A673 (cell line): ENCODE results near the gene RASSF8. TPM values are rescaled to one million over a fixed set of nuclear protein-coding genes. Genes with fewer than 3 reads are reported as not detected.

Experiments used
- BruUV-seq: library from RNA; stranded (reverse); fragments of 400-500 nt; replicated peaks from 2 replicates; lab custom pipeline; 2021; lab: Mats Ljungman, UMichigan
- CTCF ChIA-PET: fragments of 300-600 bp; sonication (Branson Sonifier 250); formaldehyde crosslinking; loops from one replicate; lab custom pipeline; 2022; ENCODE audit warnings: antibody characterized with exemption; lab: Charles Lee
- POLR2A ChIA-PET: fragments of 300-600 bp; sonication (Branson Sonifier 250); formaldehyde crosslinking; loops from one replicate; lab custom pipeline; 2022; ENCODE audit warnings: antibody characterized with exemption; ENCODE audit not compliant: low non-redundant PET; lab: Charles Lee
- DNase-seq: peaks from one replicate; pipeline ENCODE4 v3.0.0-alpha.2; 2015; ENCODE audit warnings: low spot score
- H3K27ac ChIP-seq: fragments of 200-600 bp; sonication (generic); 2 replicates; pipeline ENCODE4 v1.5.1; 2016; ENCODE audit warnings: mixed run types, low read depth, mild to moderate bottlenecking, mixed read lengths, antibody characterized with exemption, low read length; ENCODE audit not compliant: poor library complexity, severe bottlenecking
- H3K27me3 ChIP-seq: fragments of 200-600 bp; sonication (generic); replicated peaks from 2 replicates; pipeline ENCODE4 v1.6.1; 2017; ENCODE audit warnings: mixed run types, low read depth, mild to moderate bottlenecking, mixed read lengths, antibody characterized with exemption, low read length; ENCODE audit not compliant: insufficient read depth, poor library complexity
- H3K36me3 ChIP-seq: fragments of 200-600 bp; sonication (generic); 2 replicates; pipeline ENCODE4 v1.6.1; 2016; ENCODE audit warnings: mixed run types, mild to moderate bottlenecking, mixed read lengths, antibody characterized with exemption, low read length; ENCODE audit not compliant: insufficient read depth, poor library complexity, severe bottlenecking
- H3K4me1 ChIP-seq: fragments of 200-600 bp; sonication (generic); 2 replicates; pipeline ENCODE4 v1.6.1; 2017; ENCODE audit warnings: mixed run types, mild to moderate bottlenecking, mixed read lengths, antibody characterized with exemption, low read length; ENCODE audit not compliant: insufficient read depth, poor library complexity, severe bottlenecking
- H3K4me3 ChIP-seq: fragments of 200-600 bp; sonication (generic); 2 replicates; pipeline ENCODE4 v1.5.1; 2016; ENCODE audit warnings: low read depth, mixed run types, mild to moderate bottlenecking, mixed read lengths, low read length; ENCODE audit not compliant: poor library complexity, severe bottlenecking
- H3K9me3 ChIP-seq: fragments of 200-600 bp; sonication (generic); 2 replicates; pipeline ENCODE4 v1.6.1; 2016; ENCODE audit warnings: mixed run types, low read depth, mild to moderate bottlenecking, mixed read lengths, antibody characterized with exemption, low read length; ENCODE audit not compliant: poor library complexity, severe bottlenecking
- EZH2 ChIP-seq: fragments of 200-600 bp; sonication (generic); IDR thresholded peaks from 2 replicates; pipeline ENCODE4 v1.6.1; 2017; ENCODE audit warnings: borderline replicate concordance, low read depth, mild to moderate bottlenecking, mixed read lengths, antibody characterized with exemption, low read length; ENCODE audit not compliant: poor library complexity, severe bottlenecking
- intact Hi-C: fragments of 100-400 bp; cut with micrococcal nuclease; formaldehyde crosslinking; loops from one replicate; pipeline ENCODE4 v1.10.0; 2022; ENCODE audit not compliant: unreplicated experiment
- total RNA-seq: library from RNA; stranded (reverse); gene quantifications from 2 replicates; pipeline ENCODE4 v1.2.3, GENCODE V29; 2021
- TF ChIP-seq, protein P1 (sequence below): fragments of 300-800, 200-600 bp; sonication (generic); conservative IDR thresholded peaks from 2 replicates; pipeline ENCODE4 v1.5.1; 2017; ENCODE audit warnings: low read depth, mild to moderate bottlenecking, antibody characterized with exemption, low read length, moderate library complexity, mixed read lengths

The RASSF8 gene
- total RNA-seq, 1 experiment from 2014 or later, result 23.1 TPM

DNA sequence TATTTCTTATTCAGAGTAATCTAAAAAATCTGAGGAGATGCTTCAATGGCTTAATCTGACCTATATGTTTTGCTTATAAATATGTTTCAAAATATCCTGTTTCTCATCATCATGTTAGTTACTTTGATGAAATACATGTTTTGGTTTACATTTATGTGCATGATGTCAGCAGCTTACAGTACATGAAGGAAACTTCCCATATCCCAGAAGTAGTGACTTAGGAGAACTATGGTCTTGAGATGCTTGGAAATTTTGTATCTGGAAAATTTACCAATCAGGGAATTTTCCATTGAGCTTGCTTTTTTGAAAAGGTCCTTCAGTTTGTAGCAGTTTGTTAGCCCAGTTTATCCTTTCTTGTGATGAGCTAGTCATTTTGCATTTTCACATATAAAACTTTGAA, 73.3 kb downstream of the RASSF8 start:
- DNase-seq, result no peak
- ChIA-PET POLR2A (no interaction called here), CTCF (interaction anchor here (0.6 kb wide), 1 partner anchor 66 kb away, joined by 3 read pairs; no protein-coding TSS in a partner anchor)
- H3K4me1 ChIP-seq, result peaks cover 34% of the 10 kb centered on the region
- TF ChIP-seq, protein P1, sequence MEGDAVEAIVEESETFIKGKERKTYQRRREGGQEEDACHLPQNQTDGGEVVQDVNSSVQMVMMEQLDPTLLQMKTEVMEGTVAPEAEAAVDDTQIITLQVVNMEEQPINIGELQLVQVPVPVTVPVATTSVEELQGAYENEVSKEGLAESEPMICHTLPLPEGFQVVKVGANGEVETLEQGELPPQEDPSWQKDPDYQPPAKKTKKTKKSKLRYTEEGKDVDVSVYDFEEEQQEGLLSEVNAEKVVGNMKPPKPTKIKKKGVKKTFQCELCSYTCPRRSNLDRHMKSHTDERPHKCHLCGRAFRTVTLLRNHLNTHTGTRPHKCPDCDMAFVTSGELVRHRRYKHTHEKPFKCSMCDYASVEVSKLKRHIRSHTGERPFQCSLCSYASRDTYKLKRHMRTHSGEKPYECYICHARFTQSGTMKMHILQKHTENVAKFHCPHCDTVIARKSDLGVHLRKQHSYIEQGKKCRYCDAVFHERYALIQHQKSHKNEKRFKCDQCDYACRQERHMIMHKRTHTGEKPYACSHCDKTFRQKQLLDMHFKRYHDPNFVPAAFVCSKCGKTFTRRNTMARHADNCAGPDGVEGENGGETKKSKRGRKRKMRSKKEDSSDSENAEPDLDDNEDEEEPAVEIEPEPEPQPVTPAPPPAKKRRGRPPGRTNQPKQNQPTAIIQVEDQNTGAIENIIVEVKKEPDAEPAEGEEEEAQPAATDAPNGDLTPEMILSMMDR, result no peak
- TF ChIP-seq EZH2, result no peak
- no TSS peak for BruUV-seq
- no peaks in the 10 kb centered on the region for H3K27me3 ChIP-seq
- H3K9me3 ChIP-seq, result no peaks in the 10 kb centered on the region
- H3K4me3 ChIP-seq, result no peak overlapping the region
- H3K36me3 ChIP-seq, result no peaks in the 10 kb centered on the region
- H3K27ac ChIP-seq, result no peak overlapping the region
- intact Hi-C loops, result no loop called here

DNA sequence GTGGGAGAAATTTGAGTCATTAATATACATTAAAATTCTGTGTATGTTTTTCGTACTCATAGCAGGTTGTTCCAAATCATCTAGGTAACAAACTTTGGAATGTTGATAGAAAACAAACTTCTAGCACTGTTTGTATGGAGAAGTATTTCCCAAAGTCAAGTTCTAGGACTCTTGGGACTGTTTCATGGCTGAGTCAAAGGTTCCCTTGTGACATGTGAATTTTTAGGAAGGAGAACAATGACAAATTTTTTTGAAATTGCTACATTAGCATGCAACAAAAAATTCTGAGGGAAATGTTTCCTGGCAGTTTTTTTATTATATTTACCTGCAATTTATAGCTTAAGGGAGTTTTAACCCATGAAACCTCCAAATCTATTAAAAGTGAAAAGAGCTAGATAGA, 73.8 kb downstream of the RASSF8 start:
- no TSS peak for BruUV-seq
- intact Hi-C loops, result no loop called here
- no peaks in the 10 kb centered on the region for H3K36me3 ChIP-seq
- H3K27me3 ChIP-seq, result no peaks in the 10 kb centered on the region
- TF ChIP-seq, protein P1, result no peak
- no peak for TF ChIP-seq EZH2
- no peak for DNase-seq
- no peak overlapping the region for H3K4me3 ChIP-seq
- ChIA-PET POLR2A (no interaction called here), CTCF (no interaction called here)
- no peak overlapping the region for H3K27ac ChIP-seq
- peaks cover 34% of the 10 kb centered on the region for H3K4me1 ChIP-seq
- no peaks in the 10 kb centered on the region for H3K9me3 ChIP-seq

DNA sequence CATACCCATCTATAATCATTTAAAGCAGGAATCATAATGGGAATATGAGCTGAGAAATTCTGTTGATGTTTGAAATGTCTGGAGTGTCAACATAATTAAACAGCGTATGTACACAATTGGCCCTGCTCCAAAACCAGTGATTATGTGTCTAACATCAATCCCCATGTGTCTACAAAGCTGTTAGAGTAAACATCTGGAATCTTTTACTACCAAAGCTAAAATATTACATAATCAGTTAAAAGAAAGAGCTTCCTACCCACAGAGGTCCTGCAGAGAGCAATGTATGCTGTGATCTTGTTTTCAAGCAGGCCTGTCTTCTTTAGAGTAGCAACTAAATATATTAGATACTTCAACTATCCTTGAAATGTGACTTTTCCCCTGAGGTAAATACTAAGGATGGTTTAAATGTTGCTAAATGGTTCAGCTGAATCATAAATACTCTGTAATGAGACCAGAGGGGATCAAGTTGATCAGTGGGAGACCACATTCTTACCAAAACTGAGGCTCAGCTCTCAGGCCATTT, 74.3 kb downstream of the RASSF8 start:
- Histone ChIP-seq H3K9me3 (no peaks in the 10 kb centered on the region), H3K27me3 (no peaks in the 10 kb centered on the region), H3K4me3 (no peak overlapping the region), H3K27ac (peak overlapping the region; percentile 5), H3K4me1 (peaks cover 34% of the 10 kb centered on the region), H3K36me3 (no peaks in the 10 kb centered on the region)
- ChIA-PET POLR2A (no interaction called here), CTCF (no interaction called here)
- no peak for TF ChIP-seq EZH2
- TF ChIP-seq, protein P1, result no peak
- peak; percentile 77 for DNase-seq
- no TSS peak for BruUV-seq
- intact Hi-C loops, result no loop called here
